ENCODE results near the gene HELZ. TPM values are rescaled to one million over a fixed set of nuclear protein-coding genes. Genes with fewer than 3 reads are reported as not detected.
A peak's percentile ranks its signal among the peaks of the same experiment; 100 is the strongest.

Gene HELZ
- total and polyA plus RNA-seq, 2 experiments from 2014 or later = 32.7 to 77.2 TPM

GRCh38 chr17:67196422-67196821 lies 48.6 kb downstream of the HELZ start:
- H3K36me3 ChIP-seq (replicated peaks; ENCODE audit: insufficient read depth, low read depth) = no peaks in the 10 kb centered on the region
- H3K27ac ChIP-seq = no peak overlapping the region
- no peaks in the 10 kb centered on the region for H3K27me3 ChIP-seq
- peaks cover 17% of the 10 kb centered on the region for H3K79me2 ChIP-seq
- WGBS (ENCODE audit: low lambda C conversion rate, missing lambda C conversion rate) = 100% methylated on average over 1 of the region's 1 CpG
- TF ChIP-seq CTCF (IDR thresholded peaks at IDR 0.05; ENCODE audit: poor library complexity) (no peak), EZH2 (IDR thresholded peaks at IDR 0.05; ENCODE audit: borderline replicate concordance) (no peak), EZH2phosphoT487 (IDR thresholded peaks at IDR 0.05; ENCODE audit: low read depth, severe bottlenecking, unreplicated experiment) (no peak)
- H3K4me3 ChIP-seq = no peak overlapping the region
- H3K4me2 ChIP-seq = no peak overlapping the region
- no peak for DNase-seq (ENCODE audit: low spot score)
- H3K9me3 ChIP-seq (ENCODE audit: low read depth) = no peaks in the 10 kb centered on the region
- no peaks in the 10 kb centered on the region for H3K4me1 ChIP-seq (ENCODE audit: insufficient read depth)
- H3K9me2 ChIP-seq (replicated peaks; ENCODE audit: insufficient read depth) = no peaks in the 10 kb centered on the region
- no peaks in the 10 kb centered on the region for H4K20me1 ChIP-seq (ENCODE audit: insufficient read depth, poor library complexity, severe bottlenecking)
- no peak overlapping the region for H2AFZ ChIP-seq

- Histone ChIP-seq H2AFZ (no peak overlapping the region), H3K4me2 (no peak overlapping the region), H3K36me3 (replicated peaks; ENCODE audit: insufficient read depth, low read depth) (no peaks in the 10 kb centered on the region), H3K27ac (peak overlapping the region; percentile 18), H3K9me3 (ENCODE audit: low read depth) (no peaks in the 10 kb centered on the region), H3K79me2 (peaks cover 14% of the 10 kb centered on the region), H3K4me1 (ENCODE audit: insufficient read depth) (no peaks in the 10 kb centered on the region), H3K9me2 (replicated peaks; ENCODE audit: insufficient read depth) (no peaks in the 10 kb centered on the region), H3K4me3 (no peak overlapping the region), H3K27me3 (no peaks in the 10 kb centered on the region), H4K20me1 (ENCODE audit: insufficient read depth, poor library complexity, severe bottlenecking) (no peaks in the 10 kb centered on the region)
- no peak for DNase-seq (ENCODE audit: low spot score)
- TF ChIP-seq EZH2 (IDR thresholded peaks at IDR 0.05; ENCODE audit: borderline replicate concordance) (no peak), CTCF (IDR thresholded peaks at IDR 0.05; ENCODE audit: poor library complexity) (no peak), EZH2phosphoT487 (IDR thresholded peaks at IDR 0.05; ENCODE audit: low read depth, severe bottlenecking, unreplicated experiment) (no peak)
- 73% methylated on average over 2 of the region's 2 CpGs for WGBS (ENCODE audit: low lambda C conversion rate, missing lambda C conversion rate)
Measured at GRCh38 chr17:67194134-67194533, 50.9 kb downstream of the HELZ start.

GRCh38 chr17:67187927-67188326 lies 57.1 kb downstream of the HELZ start:
- H3K36me3 ChIP-seq (replicated peaks; ENCODE audit: insufficient read depth, low read depth) = no peaks in the 10 kb centered on the region
- no peak overlapping the region for H3K27ac ChIP-seq
- H3K27me3 ChIP-seq = no peaks in the 10 kb centered on the region
- no peaks in the 10 kb centered on the region for H3K4me1 ChIP-seq (ENCODE audit: insufficient read depth)
- no peaks in the 10 kb centered on the region for H3K9me3 ChIP-seq (ENCODE audit: low read depth)
- peaks cover 14% of the 10 kb centered on the region for H3K79me2 ChIP-seq
- TF ChIP-seq EZH2 (IDR thresholded peaks at IDR 0.05; ENCODE audit: borderline replicate concordance) (no peak), EZH2phosphoT487 (IDR thresholded peaks at IDR 0.05; ENCODE audit: low read depth, severe bottlenecking, unreplicated experiment) (no peak), CTCF (IDR thresholded peaks at IDR 0.05; ENCODE audit: poor library complexity) (no peak)
- H3K9me2 ChIP-seq (replicated peaks; ENCODE audit: insufficient read depth) = no peaks in the 10 kb centered on the region
- H3K4me3 ChIP-seq = no peak overlapping the region
- 95% methylated on average over 1 of the region's 1 CpG for WGBS (ENCODE audit: low lambda C conversion rate, missing lambda C conversion rate)
- H2AFZ ChIP-seq = no peak overlapping the region
- H4K20me1 ChIP-seq (ENCODE audit: insufficient read depth, poor library complexity, severe bottlenecking) = no peaks in the 10 kb centered on the region
- H3K4me2 ChIP-seq = no peak overlapping the region
- no peak for DNase-seq (ENCODE audit: low spot score)

- Histone ChIP-seq H3K4me3 (no peak overlapping the region), H3K27ac (no peak overlapping the region), H3K79me2 (peaks cover 12% of the 10 kb centered on the region), H4K20me1 (ENCODE audit: insufficient read depth, poor library complexity, severe bottlenecking) (no peaks in the 10 kb centered on the region), H3K9me3 (ENCODE audit: low read depth) (no peaks in the 10 kb centered on the region), H3K9me2 (replicated peaks; ENCODE audit: insufficient read depth) (no peaks in the 10 kb centered on the region), H3K4me1 (ENCODE audit: insufficient read depth) (no peaks in the 10 kb centered on the region), H3K36me3 (replicated peaks; ENCODE audit: insufficient read depth, low read depth) (no peaks in the 10 kb centered on the region), H3K27me3 (no peaks in the 10 kb centered on the region), H2AFZ (no peak overlapping the region), H3K4me2 (no peak overlapping the region)
- TF ChIP-seq EZH2phosphoT487 (IDR thresholded peaks at IDR 0.05; ENCODE audit: low read depth, severe bottlenecking, unreplicated experiment) (no peak), EZH2 (IDR thresholded peaks at IDR 0.05; ENCODE audit: borderline replicate concordance) (no peak), CTCF (IDR thresholded peaks at IDR 0.05; ENCODE audit: poor library complexity) (no peak)
- DNase-seq (ENCODE audit: low spot score) = no peak
- 93% methylated on average over 4 of the region's 4 CpGs for WGBS (ENCODE audit: low lambda C conversion rate, missing lambda C conversion rate)
Measured at GRCh38 chr17:67186782-67187181, 58.2 kb downstream of the HELZ start.
